HL-60 (cell line): ENCODE measurements around the gene VDR.

Experiments used
- DNase-seq, 2 experiments: peaks; one replicate each; pipeline ENCODE4 v3.0.0-alpha.2; 2010 to 2020; ENCODE audit warnings: low read depth in 1 of 2, low spot score in 1 of 2
- H3K27ac ChIP-seq: fragments of 250-450 bp; sonication (Bioruptor Pico); replicated peaks from 2 replicates; pipeline ENCODE4 v1.5.1; 2020; ENCODE audit warnings: mild to moderate bottlenecking, moderate library complexity
- H3K27me3 ChIP-seq: fragments of 250-450 bp; sonication (Bioruptor Pico); 2 replicates; pipeline ENCODE4 v1.5.1; 2021; ENCODE audit warnings: mild to moderate bottlenecking, moderate library complexity; ENCODE audit not compliant: insufficient read depth, poor library complexity, severe bottlenecking
- H3K4me3 ChIP-seq: replicated peaks from 2 replicates; pipeline ENCODE4 v1.5.1; 2011; ENCODE audit warnings: mild to moderate bottlenecking, control low read depth, low read length; ENCODE audit not compliant: insufficient read depth
- GABPA ChIP-seq: IDR thresholded peaks from 2 replicates; pipeline ENCODE4 v1.6.1; 2012; ENCODE audit warnings: low read depth
- POLR2AphosphoS5 ChIP-seq: IDR thresholded peaks from 2 replicates; pipeline ENCODE4 v1.6.1; 2012; ENCODE audit warnings: low read depth
- REST ChIP-seq: IDR thresholded peaks from 2 replicates; pipeline ENCODE4 v1.6.1; 2012; ENCODE audit warnings: low read depth; ENCODE audit not compliant: insufficient replicate concordance
- SPI1 ChIP-seq: IDR thresholded peaks from 2 replicates; pipeline ENCODE4 v1.6.1; 2012; ENCODE audit warnings: low read depth, mild to moderate bottlenecking, borderline replicate concordance
- TF ChIP-seq, protein P1 (sequence below): IDR thresholded peaks from one replicate; pipeline ENCODE4 v1.5.1; 2011; ENCODE audit warnings: low read length, control low read depth, inconsistent platforms; ENCODE audit not compliant: insufficient read depth

Gene VDR

DNA sequence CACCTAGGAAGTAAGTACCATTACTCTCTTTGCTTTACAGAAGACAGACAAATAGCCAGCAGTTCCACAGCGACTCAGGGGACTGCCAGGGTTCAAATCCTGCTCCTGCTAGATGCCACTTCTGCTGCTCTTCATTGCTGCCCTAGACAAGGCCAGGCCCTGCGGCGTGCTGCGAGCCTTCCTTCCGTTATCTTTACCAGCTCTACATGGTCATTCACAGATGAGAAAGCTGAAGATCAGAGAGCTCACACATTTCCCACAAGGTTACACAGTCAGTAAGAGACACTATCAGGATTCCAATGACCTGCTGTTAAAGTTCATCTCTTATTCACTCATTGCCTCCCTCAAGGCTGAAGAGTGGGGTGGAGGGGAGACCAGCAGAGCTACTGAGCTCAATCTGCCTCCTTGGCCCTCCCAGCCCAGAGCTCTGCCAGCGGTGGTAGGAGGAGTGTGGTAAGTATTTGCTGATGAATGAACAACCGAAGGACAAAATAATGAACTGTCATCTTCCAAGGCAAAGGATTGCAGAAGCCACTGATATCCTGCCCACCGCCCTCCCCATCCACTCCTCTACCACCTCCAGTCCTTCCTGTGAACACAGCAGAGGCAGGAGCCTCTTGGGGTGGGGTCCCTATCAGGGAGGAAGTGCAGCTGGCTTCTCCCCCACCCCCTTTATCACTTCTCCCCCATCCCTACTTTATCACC is 70.4 kb downstream of the VDR start:
- Histone ChIP-seq H3K27me3 (no peaks in the 10 kb centered on the region), H3K4me3 (no peak overlapping the region), H3K27ac (no peak overlapping the region)
- TF ChIP-seq REST (no peak), POLR2AphosphoS5 (no peak), SPI1 (no peak), GABPA (no peak)
- TF ChIP-seq, protein P1, sequence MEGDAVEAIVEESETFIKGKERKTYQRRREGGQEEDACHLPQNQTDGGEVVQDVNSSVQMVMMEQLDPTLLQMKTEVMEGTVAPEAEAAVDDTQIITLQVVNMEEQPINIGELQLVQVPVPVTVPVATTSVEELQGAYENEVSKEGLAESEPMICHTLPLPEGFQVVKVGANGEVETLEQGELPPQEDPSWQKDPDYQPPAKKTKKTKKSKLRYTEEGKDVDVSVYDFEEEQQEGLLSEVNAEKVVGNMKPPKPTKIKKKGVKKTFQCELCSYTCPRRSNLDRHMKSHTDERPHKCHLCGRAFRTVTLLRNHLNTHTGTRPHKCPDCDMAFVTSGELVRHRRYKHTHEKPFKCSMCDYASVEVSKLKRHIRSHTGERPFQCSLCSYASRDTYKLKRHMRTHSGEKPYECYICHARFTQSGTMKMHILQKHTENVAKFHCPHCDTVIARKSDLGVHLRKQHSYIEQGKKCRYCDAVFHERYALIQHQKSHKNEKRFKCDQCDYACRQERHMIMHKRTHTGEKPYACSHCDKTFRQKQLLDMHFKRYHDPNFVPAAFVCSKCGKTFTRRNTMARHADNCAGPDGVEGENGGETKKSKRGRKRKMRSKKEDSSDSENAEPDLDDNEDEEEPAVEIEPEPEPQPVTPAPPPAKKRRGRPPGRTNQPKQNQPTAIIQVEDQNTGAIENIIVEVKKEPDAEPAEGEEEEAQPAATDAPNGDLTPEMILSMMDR: no peak
- no peak for DNase-seq

DNA sequence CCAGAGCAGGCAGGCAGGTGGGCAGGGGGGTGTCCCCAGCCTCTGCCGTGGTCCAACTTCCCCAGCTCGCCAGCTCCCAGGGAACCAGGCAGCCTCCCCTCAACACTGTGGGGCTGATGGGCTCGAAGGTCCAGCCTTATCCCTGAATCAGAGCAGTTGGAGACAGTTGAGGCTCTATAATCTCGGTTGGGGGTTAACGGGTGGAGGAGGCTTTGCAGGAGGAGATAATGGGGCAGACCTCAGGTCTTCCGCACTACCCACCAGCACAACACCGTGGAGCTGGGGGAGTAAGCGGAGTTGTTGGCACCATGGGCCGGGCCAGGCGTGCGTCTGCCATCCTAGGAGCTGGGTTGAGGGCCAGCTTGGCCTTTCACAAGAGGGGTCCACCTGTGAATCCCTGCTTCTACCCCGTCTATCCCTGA is 71.2 kb downstream of the VDR start:
- Histone ChIP-seq H3K27me3 (no peaks in the 10 kb centered on the region), H3K4me3 (no peak overlapping the region), H3K27ac (no peak overlapping the region)
- no peak for DNase-seq
- TF ChIP-seq POLR2AphosphoS5: no peak
- TF ChIP-seq GABPA: no peak
- no peak for TF ChIP-seq SPI1
- TF ChIP-seq, protein P1: no peak
- TF ChIP-seq REST: no peak

GRCh38 chr12:47832263-47832933 is 72.4 kb downstream of the VDR start:
- Histone ChIP-seq H3K27ac (no peak overlapping the region), H3K4me3 (no peak overlapping the region), H3K27me3 (no peaks in the 10 kb centered on the region)
- TF ChIP-seq REST (no peak), SPI1 (no peak), POLR2AphosphoS5 (no peak), GABPA (no peak)
- TF ChIP-seq, protein P1: no peak
- DNase-seq: no peak
